OCI-LY3 (cell line): ENCODE results near the gene SLMAP.

ENCODE experiments used
- EZH2phosphoT487 ChIP-seq: fragments of 200-600 bp; shearing (Covaris generic); IDR thresholded peaks from 2 replicates; pipeline ENCODE4 v1.6.1; 2018; ENCODE audit warnings: antibody characterized with exemption, mixed run types, low read depth
- TF ChIP-seq, protein P1 (sequence below): fragments of 200-600, 300-600 bp; sonication (generic); IDR thresholded peaks from 2 replicates; pipeline ENCODE4 v1.5.1; 2014; ENCODE audit warnings: antibody characterized with exemption, low read length, low read depth

DNA sequence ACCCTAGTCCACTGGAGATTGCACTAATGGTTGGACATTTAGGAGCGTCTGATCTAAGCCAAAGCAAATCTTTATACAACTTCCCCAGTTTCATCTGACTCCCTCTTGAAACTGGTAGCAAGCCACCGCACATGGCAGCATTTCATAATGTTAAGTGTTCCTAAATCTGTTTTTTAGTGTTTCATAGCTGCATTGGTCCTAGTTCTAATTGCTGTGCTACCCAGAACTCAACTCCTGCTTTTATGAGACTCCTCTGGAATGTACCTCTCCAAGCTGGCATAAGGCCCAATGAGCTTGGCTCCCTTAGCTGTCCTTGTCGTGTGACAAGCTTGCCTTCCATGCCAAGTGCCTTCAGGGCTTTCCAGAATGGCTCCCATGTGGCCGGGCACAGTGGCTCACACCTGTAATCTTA is 186.8 kb downstream of the SLMAP start:
- TF ChIP-seq, protein P1, sequence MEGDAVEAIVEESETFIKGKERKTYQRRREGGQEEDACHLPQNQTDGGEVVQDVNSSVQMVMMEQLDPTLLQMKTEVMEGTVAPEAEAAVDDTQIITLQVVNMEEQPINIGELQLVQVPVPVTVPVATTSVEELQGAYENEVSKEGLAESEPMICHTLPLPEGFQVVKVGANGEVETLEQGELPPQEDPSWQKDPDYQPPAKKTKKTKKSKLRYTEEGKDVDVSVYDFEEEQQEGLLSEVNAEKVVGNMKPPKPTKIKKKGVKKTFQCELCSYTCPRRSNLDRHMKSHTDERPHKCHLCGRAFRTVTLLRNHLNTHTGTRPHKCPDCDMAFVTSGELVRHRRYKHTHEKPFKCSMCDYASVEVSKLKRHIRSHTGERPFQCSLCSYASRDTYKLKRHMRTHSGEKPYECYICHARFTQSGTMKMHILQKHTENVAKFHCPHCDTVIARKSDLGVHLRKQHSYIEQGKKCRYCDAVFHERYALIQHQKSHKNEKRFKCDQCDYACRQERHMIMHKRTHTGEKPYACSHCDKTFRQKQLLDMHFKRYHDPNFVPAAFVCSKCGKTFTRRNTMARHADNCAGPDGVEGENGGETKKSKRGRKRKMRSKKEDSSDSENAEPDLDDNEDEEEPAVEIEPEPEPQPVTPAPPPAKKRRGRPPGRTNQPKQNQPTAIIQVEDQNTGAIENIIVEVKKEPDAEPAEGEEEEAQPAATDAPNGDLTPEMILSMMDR = no peak
- TF ChIP-seq EZH2phosphoT487 = no peak
